Measurements from ENCODE around the gene MARCKSL1.
"Not testable (repeated sequence)": the region's sequence is repeated elsewhere in the genome, so short reads cannot be mapped to it uniquely, and the experiment has no call there.

MARCKSL1 gene

DNA sequence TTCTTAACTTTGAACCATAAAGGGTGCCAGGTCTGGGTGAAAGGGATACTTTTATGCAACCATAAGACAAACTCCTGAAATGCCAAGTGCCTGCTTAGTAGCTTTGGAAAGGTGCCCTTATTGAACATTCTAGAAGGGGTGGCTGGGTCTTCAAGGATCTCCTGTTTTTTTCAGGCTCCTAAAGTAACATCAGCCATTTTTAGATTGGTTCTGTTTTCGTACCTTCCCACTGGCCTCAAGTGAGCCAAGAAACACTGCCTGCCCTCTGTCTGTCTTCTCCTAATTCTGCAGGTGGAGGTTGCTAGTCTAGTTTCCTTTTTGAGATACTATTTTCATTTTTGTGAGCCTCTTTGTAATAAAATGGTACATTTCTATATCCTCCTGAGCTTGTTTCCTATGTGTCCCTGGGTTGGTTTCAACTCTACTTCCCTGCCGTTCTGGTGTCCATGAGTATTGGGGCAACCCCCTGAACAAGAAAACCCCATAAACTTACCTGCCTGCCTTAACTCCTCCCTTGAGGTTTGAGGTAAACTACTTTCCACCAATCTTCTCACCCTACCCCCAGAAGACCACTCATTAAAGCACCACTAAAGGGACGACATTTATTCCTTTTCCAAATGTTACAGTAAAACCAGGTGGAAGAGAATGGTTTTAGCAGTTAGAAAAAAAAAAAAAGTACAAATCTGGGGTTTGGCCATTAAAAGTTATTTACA, 2.6 kb downstream of the MARCKSL1 start:
- DNase-seq (ENCODE audit: low spot score): no peak

GRCh38 chr1:32332290-32333079, 3.5 kb downstream of the MARCKSL1 start:
- DNase-seq (ENCODE audit: low spot score): no peak

DNA sequence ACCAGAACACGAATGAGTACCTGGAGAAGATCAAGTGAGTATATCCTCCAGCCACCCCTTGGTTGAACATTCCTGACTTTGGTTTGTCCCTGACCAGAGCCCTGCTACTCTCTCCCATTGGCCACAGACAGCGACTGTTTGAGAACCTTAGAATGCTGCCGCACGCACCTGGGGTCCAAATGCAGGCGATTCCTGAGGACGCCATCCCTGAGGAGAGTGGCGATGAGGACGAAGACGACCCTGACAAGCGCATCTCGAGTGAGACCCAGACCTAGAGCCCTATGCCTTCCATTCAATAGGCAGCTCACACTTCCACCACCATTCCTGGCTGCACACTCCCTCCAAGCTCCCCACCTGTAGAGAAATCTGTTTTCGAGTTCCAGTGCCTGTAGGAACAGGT, 4.5 kb downstream of the MARCKSL1 start:
- DNase-seq (ENCODE audit: low spot score): no peak

- DNase-seq (ENCODE audit: low spot score): no peak
Measured at GRCh38 chr1:32330558-32331151, 5.4 kb downstream of the MARCKSL1 start.

DNA sequence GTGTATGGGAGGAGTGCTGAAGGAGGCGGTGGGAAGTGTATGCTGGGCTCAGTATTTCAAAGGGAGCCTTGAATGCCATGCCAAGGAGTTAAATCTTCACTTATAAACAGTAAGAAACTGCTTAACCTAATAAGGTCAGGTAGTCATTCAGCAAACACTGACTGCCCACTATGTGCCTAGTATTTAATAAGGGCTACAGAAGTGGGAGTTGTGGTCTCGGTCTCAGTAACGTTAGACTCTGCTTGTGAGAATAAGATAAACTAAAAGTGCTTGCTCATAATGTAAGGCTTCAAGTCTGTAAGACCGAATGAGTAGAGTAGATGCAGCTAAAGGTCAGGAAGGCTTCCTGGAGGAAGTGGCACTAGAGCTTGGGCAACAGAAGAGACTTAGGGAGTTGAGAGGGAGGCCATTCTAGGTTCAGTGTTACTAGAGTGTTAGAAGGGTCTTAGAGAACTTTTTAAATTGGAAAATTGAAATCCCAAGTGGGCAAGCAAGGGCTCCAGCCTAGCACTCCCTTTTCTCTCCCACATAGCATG, 6.0 kb downstream of the MARCKSL1 start:
- no peak for DNase-seq (ENCODE audit: low spot score)

DNA sequence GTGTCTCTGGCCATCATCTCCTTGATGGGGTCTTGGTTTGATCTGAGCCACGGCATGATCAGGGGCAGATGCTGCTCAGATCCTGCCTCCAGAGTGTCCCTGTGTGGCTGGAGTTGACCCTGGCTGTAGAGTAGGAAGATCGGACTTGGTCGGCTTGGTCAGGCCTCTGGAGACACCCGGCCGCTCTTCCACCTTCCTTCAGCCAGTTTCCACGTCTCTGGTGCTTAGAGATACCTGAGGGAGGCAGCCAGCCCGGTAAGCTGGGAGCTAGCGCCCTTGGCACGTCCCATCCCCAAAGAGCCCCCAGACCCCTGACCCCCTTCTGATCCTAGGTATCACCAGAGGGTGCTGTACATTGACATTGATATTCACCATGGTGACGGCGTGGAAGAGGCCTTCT, 8.8 kb downstream of the MARCKSL1 start:
- no peak for DNase-seq (ENCODE audit: low spot score)

GRCh38 chr1:32321712-32322291, 14.2 kb downstream of the MARCKSL1 start:
- DNase-seq (ENCODE audit: low spot score): no peak

- DNase-seq (ENCODE audit: low spot score): no peak
Measured at GRCh38 chr1:32318127-32318869, 17.7 kb downstream of the MARCKSL1 start.

- no peak for DNase-seq (ENCODE audit: low spot score)
Measured at GRCh38 chr1:32316903-32317277, 19.1 kb downstream of the MARCKSL1 start.

DNA sequence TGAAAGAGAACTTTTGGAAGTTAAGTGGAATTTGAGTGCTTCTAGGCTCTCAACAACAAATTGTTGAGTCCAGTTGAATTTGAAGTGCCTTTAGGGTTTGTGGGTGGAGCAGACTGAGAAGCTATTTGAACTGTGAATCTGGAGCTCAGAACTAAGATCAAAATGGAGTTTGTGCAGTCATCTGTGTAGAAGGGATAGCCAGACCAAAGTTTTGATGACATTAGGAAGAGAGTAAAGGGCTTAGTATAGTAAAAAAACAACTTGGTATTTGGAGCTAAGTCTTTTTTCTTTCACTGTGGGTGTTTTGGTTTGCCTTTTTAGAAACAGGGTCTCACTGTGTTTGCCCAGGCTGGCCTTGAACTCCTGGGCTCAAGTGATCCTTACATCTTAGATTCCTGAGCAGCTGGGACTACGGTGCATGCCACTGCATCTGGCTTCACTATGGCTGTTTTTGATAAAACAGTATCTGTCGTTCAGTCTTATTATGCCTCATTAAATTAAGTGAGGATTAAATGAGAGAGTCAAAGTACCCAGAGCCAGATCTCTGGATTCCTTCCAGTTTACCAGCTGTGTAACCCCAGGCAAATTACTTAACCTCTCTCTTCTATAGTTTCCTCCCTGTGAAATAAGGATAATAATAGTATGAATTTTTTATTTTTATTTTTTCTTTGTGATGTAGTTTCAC, 24.2 kb downstream of the MARCKSL1 start:
- no peak for DNase-seq (ENCODE audit: low spot score)

DNA sequence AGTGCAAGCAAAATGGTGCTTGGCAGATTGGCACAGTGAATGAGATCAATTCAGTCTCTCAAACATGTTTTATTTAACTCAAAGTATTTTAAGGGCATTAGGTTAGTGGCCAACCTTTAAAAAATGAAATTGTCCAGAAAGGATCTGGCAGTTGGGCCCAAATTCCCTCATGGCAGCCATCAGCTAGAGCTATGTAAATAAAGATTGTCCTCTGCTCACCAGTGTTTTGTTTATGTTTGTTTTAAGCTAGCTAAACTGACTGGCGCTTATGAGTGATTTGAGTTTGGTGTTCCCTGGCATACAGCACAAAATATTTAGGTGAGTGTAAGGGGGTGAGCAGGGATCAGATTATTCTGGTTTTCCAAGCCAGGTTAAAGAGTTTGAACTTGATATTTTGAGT, 26.1 kb downstream of the MARCKSL1 start:
- DNase-seq (ENCODE audit: low spot score): no peak

DNA sequence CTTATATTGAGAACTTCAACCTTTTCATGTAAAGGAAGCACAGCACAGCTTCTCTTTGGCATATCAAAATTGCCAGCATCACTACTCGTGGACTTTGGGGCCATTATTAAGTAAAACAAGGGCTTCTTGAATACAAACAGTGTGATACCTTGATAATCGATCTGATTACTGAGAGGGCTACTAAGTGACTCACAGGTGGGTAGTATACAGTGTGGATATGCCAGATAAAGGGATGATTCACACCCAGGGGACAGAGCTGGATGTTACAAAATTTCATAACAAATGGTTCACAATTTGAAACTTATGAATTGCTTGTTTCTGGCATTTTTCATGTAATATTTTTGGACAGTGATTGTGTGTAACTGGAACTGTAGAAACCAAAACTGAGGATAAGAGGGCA, 28.7 kb downstream of the MARCKSL1 start:
- no peak for DNase-seq (ENCODE audit: low spot score)

- DNase-seq (ENCODE audit: low spot score): no peak
Measured at GRCh38 chr1:32305310-32305709, 30.7 kb downstream of the MARCKSL1 start.

- DNase-seq (ENCODE audit: low spot score): no peak
Measured at GRCh38 chr1:32303997-32304622, 31.9 kb downstream of the MARCKSL1 start.

DNA sequence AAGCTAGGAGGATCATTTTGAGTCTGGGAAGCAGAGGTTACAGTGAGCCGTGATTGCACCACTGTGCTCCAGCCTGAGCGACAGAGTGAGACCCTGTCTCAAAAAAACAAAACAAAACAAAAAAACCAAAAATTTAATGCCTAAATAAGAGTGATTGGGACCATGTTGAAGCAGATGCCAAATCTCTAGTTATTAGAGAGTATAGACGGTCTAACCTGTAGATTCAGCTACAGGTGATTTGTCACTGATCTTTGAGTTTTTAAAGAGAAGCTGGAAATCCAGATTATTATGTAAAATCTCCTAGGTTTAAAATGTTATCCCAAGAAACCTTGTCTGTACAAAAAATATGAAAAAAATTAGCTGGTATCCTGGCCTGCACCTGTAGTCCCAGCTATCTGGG, 32.7 kb downstream of the MARCKSL1 start:
- DNase-seq (ENCODE audit: low spot score): no peak

DNA sequence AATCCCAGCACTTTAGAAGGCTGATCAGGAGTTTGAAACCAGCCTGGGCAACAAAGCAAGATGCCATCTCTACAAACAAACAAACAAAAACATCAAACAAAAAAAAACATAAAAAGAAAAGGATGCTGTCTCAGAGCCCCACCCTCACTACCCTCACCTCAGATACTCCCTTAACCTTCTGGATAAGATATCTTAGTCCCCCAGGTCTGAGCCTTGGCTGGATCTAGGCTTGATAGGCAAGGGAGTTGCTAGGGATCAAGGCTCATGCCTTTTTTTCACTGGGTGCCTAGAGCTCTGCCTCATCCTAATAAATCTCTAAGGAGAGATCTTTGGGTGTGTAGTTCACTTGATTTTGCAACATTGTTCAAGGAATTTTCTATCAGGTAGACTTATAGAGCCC, 36.7 kb downstream of the MARCKSL1 start:
- no peak for DNase-seq (ENCODE audit: low spot score)

- DNase-seq (ENCODE audit: low spot score): not testable (repeated sequence)
Measured at GRCh38 chr1:32298211-32298610, 37.8 kb downstream of the MARCKSL1 start.

DNA sequence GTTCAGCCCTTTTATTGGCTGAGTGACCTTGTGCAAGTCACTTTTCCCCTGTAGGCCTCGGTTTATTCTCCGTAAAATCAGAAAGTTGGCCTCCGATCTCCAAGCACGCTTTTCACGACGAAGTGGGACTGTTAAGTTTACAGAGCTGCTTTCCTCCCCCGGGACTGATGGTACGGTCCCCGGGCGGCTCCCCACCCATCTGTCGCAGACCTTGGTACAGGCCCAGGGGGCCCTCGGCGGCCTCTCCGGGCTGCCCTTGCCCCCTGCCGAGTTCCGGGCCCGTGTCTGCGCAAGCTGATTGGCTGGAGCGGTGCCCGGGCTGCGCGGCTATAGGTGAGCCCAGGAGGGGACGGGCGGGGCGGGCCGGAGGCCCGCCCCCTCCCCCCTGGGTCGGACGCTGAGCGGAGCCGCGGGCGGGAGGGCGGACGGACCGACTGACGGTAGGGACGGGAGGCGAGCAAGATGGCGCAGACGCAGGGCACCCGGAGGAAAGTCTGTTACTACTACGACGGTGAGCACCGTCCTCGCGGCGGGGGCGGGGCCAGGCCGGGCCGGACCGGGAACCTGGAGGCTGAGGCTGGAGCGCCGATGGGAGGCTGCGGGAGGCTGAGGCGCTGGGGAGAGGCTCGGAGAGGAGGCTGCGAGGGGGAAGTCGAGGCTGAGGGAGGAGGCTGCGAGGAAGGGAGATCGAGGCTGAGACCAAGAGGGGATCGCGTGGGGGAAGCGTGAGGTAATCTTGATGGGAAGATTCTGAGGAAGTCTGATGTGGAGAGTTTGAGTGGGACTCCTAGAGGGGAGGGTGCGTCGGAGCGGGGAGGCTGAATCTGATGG, 44.1 kb downstream of the MARCKSL1 start, which contains the start of gene HDAC1:
TSS of gene HDAC1 (plus strand) at position 376 of the 831 bp plus-strand sequence. CDS start at position 463, 87 bp downstream.
- peak; percentile 94 for DNase-seq (ENCODE audit: low spot score)

GRCh38 chr1:32291145-32291707, 44.8 kb downstream of the MARCKSL1 start:
- peak; percentile 65 for DNase-seq (ENCODE audit: low spot score)

Measured in kidney capillary endothelial cell (primary cell).